IgD-negative memory B cell (primary cell): Measurements from ENCODE around the gene ABHD2. TPM values are rescaled to one million over a fixed set of nuclear protein-coding genes. Genes with fewer than 3 reads are reported as not detected.
"Not testable (repeated sequence)": the region's sequence is repeated elsewhere in the genome, so short reads cannot be mapped to it uniquely, and the experiment has no call there.

Source experiments
- H3K27ac Mint-ChIP-seq, 3 donors: one replicate each; pipeline ENCODE4 v1.8.0; 2020 to 2022; ENCODE audit warnings: mild to moderate bottlenecking in 3 of 3, mixed read lengths in 3 of 3, moderate library complexity in 1 of 3
- H3K27me3 Mint-ChIP-seq: one replicate; pipeline ENCODE4 v1.8.0; 2021; ENCODE audit warnings: mixed read lengths
- H3K36me3 Mint-ChIP-seq: one replicate; pipeline ENCODE4 v1.8.0; 2020; ENCODE audit warnings: mild to moderate bottlenecking, mixed read lengths
- H3K4me1 Mint-ChIP-seq, 3 donors: one replicate each; pipeline ENCODE4 v1.8.0; 2020 to 2022; ENCODE audit warnings: mixed read lengths in 3 of 3, mild to moderate bottlenecking in 1 of 3
- H3K4me3 Mint-ChIP-seq, 4 donors: one replicate each; pipeline ENCODE4 v1.8.0; 2020 to 2022; ENCODE audit warnings: mild to moderate bottlenecking in 4 of 4, mixed read lengths in 4 of 4, moderate library complexity in 3 of 4
- H3K9me3 Mint-ChIP-seq, 3 donors: one replicate each; pipeline ENCODE4 v1.8.0; 2020 to 2021; ENCODE audit warnings: mixed read lengths in 3 of 3, mild to moderate bottlenecking in 1 of 3
- polyA plus RNA-seq: library from polyadenylated mRNA; unstranded; fragments of 300-500 nt; fragmentation: Illumina TruSeq; gene quantifications from one replicate; pipeline ENCODE4 v1.2.3, GENCODE V29; 2021

The ABHD2 gene
- polyA plus RNA-seq, 1 donor from 2014 or later = 13.4 TPM

GRCh38 chr15:89086390-89086789 lies 1.9 kb upstream of the ABHD2 start:
- H3K36me3 Mint-ChIP-seq, H3K27me3 Mint-ChIP-seq, H3K4me3 Mint-ChIP-seq, H3K27ac Mint-ChIP-seq, H3K9me3 Mint-ChIP-seq: not testable (repeated sequence)
- H3K4me1 Mint-ChIP-seq = peaks cover 13 to 21% (median 16%) of the 10 kb centered on the region in 3 donors

GRCh38 chr15:89087161-89087829 lies 961 bp upstream of the ABHD2 start:
- H3K4me1 Mint-ChIP-seq = peaks cover 17 to 29% (median 19%) of the 10 kb centered on the region in 3 donors
- peak overlapping the region in 1 of 4 donors; percentile 45 for H3K4me3 Mint-ChIP-seq
- peaks cover 2% of the 10 kb centered on the region for H3K36me3 Mint-ChIP-seq
- H3K27me3 Mint-ChIP-seq = no peaks in the 10 kb centered on the region
- no peaks in the 10 kb centered on the region for H3K9me3 Mint-ChIP-seq
- no peak overlapping the region for H3K27ac Mint-ChIP-seq

GRCh38 chr15:89088605-89089315 lies 504 bp downstream of the ABHD2 start:
- Mint-ChIP-seq H3K27ac (peak overlapping the region in 1 of 3 donors; percentile 45), H3K27me3 (no peaks in the 10 kb centered on the region), H3K9me3 (no peaks in the 10 kb centered on the region), H3K4me1 (peaks cover 21 to 32% (median 24%) of the 10 kb centered on the region in 3 donors), H3K4me3 (peak overlapping the region in 2 of 4 donors; percentile 80 to 92), H3K36me3 (no peaks in the 10 kb centered on the region)

- Mint-ChIP-seq H3K4me3 (peak overlapping the region in 3 of 4 donors; percentile 58 to 92 (median 80)), H3K9me3 (no peaks in the 10 kb centered on the region), H3K27me3 (no peaks in the 10 kb centered on the region), H3K4me1 (peaks cover 21 to 32% (median 28%) of the 10 kb centered on the region in 3 donors), H3K36me3 (peaks cover 2% of the 10 kb centered on the region), H3K27ac (peak overlapping the region; percentile 26 to 45 (median 31))
These were observed 1.3 kb downstream of the ABHD2 start for GRCh38 chr15:89089316-89090230.

GRCh38 chr15:89090791-89091626 lies 2.8 kb downstream of the ABHD2 start:
- Mint-ChIP-seq H3K4me1 (peaks cover 25 to 32% (median 28%) of the 10 kb centered on the region in 3 donors), H3K4me3 (peak overlapping the region; percentile 76 to 92 (median 86)), H3K36me3 (peaks cover 2% of the 10 kb centered on the region), H3K9me3 (no peaks in the 10 kb centered on the region), H3K27me3 (no peaks in the 10 kb centered on the region), H3K27ac (peak overlapping the region; percentile 66 to 92 (median 89))

GRCh38 chr15:89091627-89092220 lies 3.5 kb downstream of the ABHD2 start:
- peaks cover 25 to 32% (median 28%) of the 10 kb centered on the region in 3 donors for H3K4me1 Mint-ChIP-seq
- H3K4me3 Mint-ChIP-seq = peak overlapping the region; percentile 76 to 92 (median 86)
- H3K27me3 Mint-ChIP-seq = no peaks in the 10 kb centered on the region
- H3K9me3 Mint-ChIP-seq = no peaks in the 10 kb centered on the region
- H3K27ac Mint-ChIP-seq = peak overlapping the region; percentile 66 to 92 (median 89)
- H3K36me3 Mint-ChIP-seq = peaks cover 2% of the 10 kb centered on the region

- Mint-ChIP-seq H3K36me3 (peaks cover 6% of the 10 kb centered on the region), H3K4me1 (peaks cover 29 to 34% (median 32%) of the 10 kb centered on the region in 3 donors), H3K27ac (no peak overlapping the region), H3K27me3 (no peaks in the 10 kb centered on the region), H3K9me3 (no peaks in the 10 kb centered on the region), H3K4me3 (peak overlapping the region in 2 of 4 donors; percentile 47 to 54)
These were observed 5.3 kb downstream of the ABHD2 start for GRCh38 chr15:89093509-89093908.

- H3K36me3 Mint-ChIP-seq = peaks cover 8% of the 10 kb centered on the region
- H3K9me3 Mint-ChIP-seq = no peaks in the 10 kb centered on the region
- no peaks in the 10 kb centered on the region for H3K27me3 Mint-ChIP-seq
- no peak overlapping the region for H3K27ac Mint-ChIP-seq
- H3K4me1 Mint-ChIP-seq = peaks cover 23 to 26% (median 24%) of the 10 kb centered on the region in 3 donors
- no peak overlapping the region for H3K4me3 Mint-ChIP-seq
These were observed 6.8 kb downstream of the ABHD2 start for GRCh38 chr15:89095073-89095472.

GRCh38 chr15:89095556-89095955 lies 7.3 kb downstream of the ABHD2 start:
- Mint-ChIP-seq H3K27me3 (no peaks in the 10 kb centered on the region), H3K27ac (peak overlapping the region in 1 of 3 donors; percentile 12), H3K4me3 (no peak overlapping the region)

GRCh38 chr15:89096664-89097063 lies 8.4 kb downstream of the ABHD2 start:
- Mint-ChIP-seq H3K4me3 (no peak overlapping the region), H3K36me3 (peaks cover 10% of the 10 kb centered on the region), H3K27ac (no peak overlapping the region), H3K9me3 (no peaks in the 10 kb centered on the region), H3K4me1 (peaks cover 10 to 16% (median 13%) of the 10 kb centered on the region in 3 donors), H3K27me3 (no peaks in the 10 kb centered on the region)

More at GRCh38 chr15:89095556-89095955, 7.3 kb downstream of the ABHD2 start:
- Mint-ChIP-seq H3K36me3 (peaks cover 8% of the 10 kb centered on the region), H3K4me1 (peaks cover 21 to 24% (median 22%) of the 10 kb centered on the region in 3 donors), H3K9me3 (no peaks in the 10 kb centered on the region)

- Mint-ChIP-seq H3K27ac (no peak overlapping the region), H3K27me3 (no peaks in the 10 kb centered on the region), H3K4me3 (no peak overlapping the region), H3K9me3 (no peaks in the 10 kb centered on the region), H3K4me1 (peaks cover 4 to 13% (median 12%) of the 10 kb centered on the region in 3 donors), H3K36me3 (peaks cover 12% of the 10 kb centered on the region)
These were observed 9.1 kb downstream of the ABHD2 start for GRCh38 chr15:89097313-89097712.

- Mint-ChIP-seq H3K4me3 (no peak overlapping the region), H3K36me3 (peaks cover 13% of the 10 kb centered on the region), H3K27ac (peak overlapping the region in 1 of 3 donors; percentile 67), H3K27me3 (no peaks in the 10 kb centered on the region), H3K9me3 (no peaks in the 10 kb centered on the region), H3K4me1 (peaks cover 4 to 13% (median 11%) of the 10 kb centered on the region in 3 donors)
These were observed 10.0 kb downstream of the ABHD2 start for GRCh38 chr15:89098281-89098680.

GRCh38 chr15:89099968-89100367 lies 11.7 kb downstream of the ABHD2 start:
- Mint-ChIP-seq H3K4me1 (peaks cover 1 to 9% (median 4%) of the 10 kb centered on the region in 3 donors), H3K4me3 (no peak overlapping the region), H3K27me3 (no peaks in the 10 kb centered on the region), H3K36me3 (peaks cover 14% of the 10 kb centered on the region), H3K27ac (no peak overlapping the region), H3K9me3 (no peaks in the 10 kb centered on the region)
